ENCODE data around the gene PARP2.

PARP2 gene

DNA sequence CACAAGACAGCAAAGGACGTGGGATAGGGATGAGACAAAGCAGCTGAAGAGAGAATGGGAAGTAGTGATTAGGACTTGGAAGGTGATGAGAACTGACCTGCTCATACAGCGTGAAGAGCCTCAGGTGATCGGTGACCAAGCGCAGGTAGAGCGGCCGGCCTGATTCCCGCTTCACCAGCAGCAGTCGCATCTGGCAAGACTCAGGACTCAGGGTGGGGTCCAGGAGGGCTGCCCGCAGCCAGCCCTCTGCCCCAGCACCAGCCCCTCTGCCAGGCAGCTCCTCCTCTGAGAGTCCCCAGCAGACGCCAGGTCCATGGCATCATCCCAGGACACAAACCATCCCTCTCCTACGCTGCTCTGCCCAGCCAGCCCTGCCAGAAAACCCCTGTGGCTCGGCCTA, 39.1 kb downstream of the PARP2 start:
- Histone ChIP-seq H2BK15ac (replicated peaks; ENCODE audit: low read depth) (no peak overlapping the region), H3K4me1 (ENCODE audit: control insufficient read depth, low read depth, low read length) (no peaks in the 10 kb centered on the region), H4K5ac (ENCODE audit: low read length) (no peak overlapping the region), H3K56ac (ENCODE audit: low read length) (no peak overlapping the region), H2AK5ac (ENCODE audit: low read length) (no peak overlapping the region), H3K4me3 (ENCODE audit: low read length) (no peak overlapping the region), H3K23ac (ENCODE audit: low read length) (no peak overlapping the region), H3K4me2 (ENCODE audit: low read length) (no peak overlapping the region), H3K36me3 (ENCODE audit: control insufficient read depth, insufficient read depth, low read length) (peaks cover 17% of the 10 kb centered on the region), H2BK120ac (ENCODE audit: low read depth, low read length) (no peak overlapping the region), H2BK5ac (ENCODE audit: low read length) (no peak overlapping the region), H3K79me1 (ENCODE audit: low read length) (no peaks in the 10 kb centered on the region), H3K4ac (ENCODE audit: low read depth, low read length) (no peak overlapping the region), H3K27ac (ENCODE audit: low read depth, low read length) (no peak overlapping the region), H4K8ac (ENCODE audit: low read depth, low read length) (no peak overlapping the region), H3K79me2 (ENCODE audit: control insufficient read depth, insufficient read depth, low read length) (no peaks in the 10 kb centered on the region), H3K27me3 (ENCODE audit: insufficient read depth, low read length, poor library complexity) (no peaks in the 10 kb centered on the region), H3K18ac (ENCODE audit: low read length) (no peak overlapping the region), H3K9ac (ENCODE audit: low read length) (no peak overlapping the region)
- no CpG with 5 or more reads among the region's 12 CpGs for WGBS (ENCODE audit: extremely low coverage, insufficient coverage, low lambda C conversion rate)
- DNase-seq = no peak

DNA sequence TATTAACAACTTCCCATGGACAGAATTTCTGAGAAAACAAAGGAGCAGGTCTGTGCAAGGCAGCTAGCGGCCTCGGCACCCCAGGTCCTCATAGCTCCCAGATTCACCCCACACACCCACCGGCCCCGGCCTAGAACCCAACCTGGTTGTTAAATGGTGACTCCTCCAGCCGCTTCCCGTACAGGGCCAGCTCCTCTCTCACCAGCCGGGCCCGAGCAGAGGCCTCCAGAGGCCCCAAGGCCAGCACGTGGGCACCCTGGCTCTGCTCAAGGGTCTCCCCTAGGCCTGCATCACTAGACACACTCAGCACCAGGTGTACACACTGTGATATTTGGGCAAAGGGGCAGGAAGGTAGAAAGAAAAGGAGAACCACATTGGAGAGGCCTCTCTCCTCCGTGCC, 39.6 kb downstream of the PARP2 start:
- Histone ChIP-seq H2BK120ac (ENCODE audit: low read depth, low read length) (no peak overlapping the region), H2AK5ac (ENCODE audit: low read length) (no peak overlapping the region), H4K5ac (ENCODE audit: low read length) (no peak overlapping the region), H3K9ac (ENCODE audit: low read length) (no peak overlapping the region), H3K27ac (ENCODE audit: low read depth, low read length) (no peak overlapping the region), H2BK15ac (replicated peaks; ENCODE audit: low read depth) (no peak overlapping the region), H3K4me2 (ENCODE audit: low read length) (no peak overlapping the region), H3K23ac (ENCODE audit: low read length) (no peak overlapping the region), H3K27me3 (ENCODE audit: insufficient read depth, low read length, poor library complexity) (no peaks in the 10 kb centered on the region), H3K4me1 (ENCODE audit: control insufficient read depth, low read depth, low read length) (no peaks in the 10 kb centered on the region), H4K8ac (ENCODE audit: low read depth, low read length) (no peak overlapping the region), H3K56ac (ENCODE audit: low read length) (no peak overlapping the region), H3K4me3 (ENCODE audit: low read length) (no peak overlapping the region), H3K18ac (ENCODE audit: low read length) (no peak overlapping the region), H3K79me2 (ENCODE audit: control insufficient read depth, insufficient read depth, low read length) (no peaks in the 10 kb centered on the region), H2BK5ac (ENCODE audit: low read length) (no peak overlapping the region), H3K79me1 (ENCODE audit: low read length) (no peaks in the 10 kb centered on the region), H3K36me3 (ENCODE audit: control insufficient read depth, insufficient read depth, low read length) (peaks cover 17% of the 10 kb centered on the region), H3K4ac (ENCODE audit: low read depth, low read length) (no peak overlapping the region)
- DNase-seq = no peak
- no CpG with 5 or more reads among the region's 10 CpGs for WGBS (ENCODE audit: extremely low coverage, insufficient coverage, low lambda C conversion rate)

DNA sequence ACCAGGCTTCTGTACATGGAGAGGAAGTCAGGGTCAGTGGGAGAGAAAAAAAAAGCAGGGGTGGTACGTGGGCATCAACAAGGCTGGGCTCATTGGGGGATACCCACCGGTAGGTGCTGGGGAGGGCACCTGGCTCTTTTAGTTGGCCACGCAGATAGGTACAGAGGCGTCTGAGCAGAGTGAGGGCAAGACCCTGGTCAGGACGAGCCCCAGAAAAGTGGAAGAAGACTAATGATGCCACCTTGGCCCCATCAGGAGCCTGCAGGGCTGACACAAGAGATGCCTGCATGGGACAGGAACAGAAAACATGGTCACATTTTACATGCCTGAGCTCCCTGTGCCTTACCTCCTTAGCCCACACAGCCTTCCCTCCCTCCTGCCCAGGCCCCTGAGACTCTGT, 40.2 kb downstream of the PARP2 start:
- no peaks in the 10 kb centered on the region for H3K79me2 ChIP-seq (ENCODE audit: control insufficient read depth, insufficient read depth, low read length)
- no peaks in the 10 kb centered on the region for H3K4me1 ChIP-seq (ENCODE audit: control insufficient read depth, low read depth, low read length)
- H2BK5ac ChIP-seq (ENCODE audit: low read length) = no peak overlapping the region
- H2BK15ac ChIP-seq (replicated peaks; ENCODE audit: low read depth) = no peak overlapping the region
- H3K36me3 ChIP-seq (ENCODE audit: control insufficient read depth, insufficient read depth, low read length) = peaks cover 17% of the 10 kb centered on the region
- no peak overlapping the region for H4K8ac ChIP-seq (ENCODE audit: low read depth, low read length)
- no peak overlapping the region for H3K56ac ChIP-seq (ENCODE audit: low read length)
- H4K5ac ChIP-seq (ENCODE audit: low read length) = no peak overlapping the region
- no CpG with 5 or more reads among the region's 5 CpGs for WGBS (ENCODE audit: extremely low coverage, insufficient coverage, low lambda C conversion rate)
- no peak overlapping the region for H3K18ac ChIP-seq (ENCODE audit: low read length)
- H2BK120ac ChIP-seq (ENCODE audit: low read depth, low read length) = no peak overlapping the region
- H2AK5ac ChIP-seq (ENCODE audit: low read length) = no peak overlapping the region
- no peak for DNase-seq
- H3K4me3 ChIP-seq (ENCODE audit: low read length) = no peak overlapping the region
- H3K4me2 ChIP-seq (ENCODE audit: low read length) = no peak overlapping the region
- no peaks in the 10 kb centered on the region for H3K27me3 ChIP-seq (ENCODE audit: insufficient read depth, low read length, poor library complexity)
- no peak overlapping the region for H3K23ac ChIP-seq (ENCODE audit: low read length)
- no peak overlapping the region for H3K4ac ChIP-seq (ENCODE audit: low read depth, low read length)
- no peak overlapping the region for H3K27ac ChIP-seq (ENCODE audit: low read depth, low read length)
- no peaks in the 10 kb centered on the region for H3K79me1 ChIP-seq (ENCODE audit: low read length)
- no peak overlapping the region for H3K9ac ChIP-seq (ENCODE audit: low read length)

DNA sequence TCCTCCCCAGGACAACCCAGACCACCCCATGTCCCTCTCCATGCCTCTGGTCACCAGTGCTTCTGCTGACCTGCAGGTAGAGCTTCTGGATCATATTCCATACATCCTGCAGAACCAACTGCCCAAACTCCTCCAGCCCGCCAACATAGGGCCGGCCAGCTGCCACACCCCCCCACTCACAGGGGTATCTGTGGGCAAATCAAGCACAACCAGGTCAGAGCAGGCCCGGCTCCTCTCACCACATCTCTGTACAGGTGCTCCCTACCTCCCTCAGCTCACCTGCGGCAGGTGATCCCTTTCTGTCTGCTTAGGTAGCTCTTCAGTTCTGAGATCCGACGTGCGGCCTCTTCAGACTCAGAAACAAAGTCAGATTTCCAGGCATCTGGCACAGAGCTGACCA, 40.9 kb downstream of the PARP2 start:
- Histone ChIP-seq H4K5ac (ENCODE audit: low read length) (no peak overlapping the region), H3K27ac (ENCODE audit: low read depth, low read length) (no peak overlapping the region), H2BK5ac (ENCODE audit: low read length) (no peak overlapping the region), H3K4me1 (ENCODE audit: control insufficient read depth, low read depth, low read length) (no peaks in the 10 kb centered on the region), H3K27me3 (ENCODE audit: insufficient read depth, low read length, poor library complexity) (no peaks in the 10 kb centered on the region), H3K18ac (ENCODE audit: low read length) (no peak overlapping the region), H3K36me3 (ENCODE audit: control insufficient read depth, insufficient read depth, low read length) (peaks cover 18% of the 10 kb centered on the region), H2AK5ac (ENCODE audit: low read length) (no peak overlapping the region), H2BK15ac (replicated peaks; ENCODE audit: low read depth) (no peak overlapping the region), H3K79me1 (ENCODE audit: low read length) (no peaks in the 10 kb centered on the region), H2BK120ac (ENCODE audit: low read depth, low read length) (no peak overlapping the region), H3K4me2 (ENCODE audit: low read length) (no peak overlapping the region), H3K56ac (ENCODE audit: low read length) (no peak overlapping the region), H3K79me2 (ENCODE audit: control insufficient read depth, insufficient read depth, low read length) (no peaks in the 10 kb centered on the region), H3K4me3 (ENCODE audit: low read length) (no peak overlapping the region), H4K8ac (ENCODE audit: low read depth, low read length) (no peak overlapping the region), H3K23ac (ENCODE audit: low read length) (no peak overlapping the region), H3K4ac (ENCODE audit: low read depth, low read length) (no peak overlapping the region), H3K9ac (ENCODE audit: low read length) (no peak overlapping the region)
- no CpG with 5 or more reads among the region's 7 CpGs for WGBS (ENCODE audit: extremely low coverage, insufficient coverage, low lambda C conversion rate)
- DNase-seq = no peak

DNA sequence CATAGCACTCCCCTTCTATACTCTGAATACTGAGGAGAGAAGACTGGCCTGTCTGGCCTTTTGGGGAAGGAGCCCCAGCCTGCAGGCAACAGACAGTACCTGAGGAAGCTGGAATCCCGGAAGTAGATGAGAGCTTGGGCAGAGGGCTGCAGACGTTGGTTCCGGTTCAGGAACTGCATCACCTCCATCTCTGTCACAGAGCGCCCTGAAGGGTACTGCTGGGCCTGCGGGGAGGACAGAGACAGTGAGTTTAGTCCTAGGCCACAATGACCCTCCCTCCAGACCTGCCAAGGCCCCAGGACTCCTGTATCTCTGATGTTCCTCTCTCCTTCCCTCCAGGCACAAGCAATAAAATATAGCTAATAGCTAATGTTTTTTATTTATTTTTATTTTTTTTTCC, 41.5 kb downstream of the PARP2 start:
- DNase-seq = no peak
- Histone ChIP-seq H3K9ac (ENCODE audit: low read length) (no peak overlapping the region), H3K18ac (ENCODE audit: low read length) (no peak overlapping the region), H3K27me3 (ENCODE audit: insufficient read depth, low read length, poor library complexity) (no peaks in the 10 kb centered on the region), H3K36me3 (ENCODE audit: control insufficient read depth, insufficient read depth, low read length) (peaks cover 16% of the 10 kb centered on the region), H2BK5ac (ENCODE audit: low read length) (no peak overlapping the region), H3K79me2 (ENCODE audit: control insufficient read depth, insufficient read depth, low read length) (no peaks in the 10 kb centered on the region), H4K5ac (ENCODE audit: low read length) (no peak overlapping the region), H3K4me1 (ENCODE audit: control insufficient read depth, low read depth, low read length) (no peaks in the 10 kb centered on the region), H3K56ac (ENCODE audit: low read length) (no peak overlapping the region), H3K23ac (ENCODE audit: low read length) (no peak overlapping the region), H2BK15ac (replicated peaks; ENCODE audit: low read depth) (no peak overlapping the region), H3K27ac (ENCODE audit: low read depth, low read length) (no peak overlapping the region), H3K4me3 (ENCODE audit: low read length) (no peak overlapping the region), H2BK120ac (ENCODE audit: low read depth, low read length) (no peak overlapping the region), H3K79me1 (ENCODE audit: low read length) (no peaks in the 10 kb centered on the region), H3K4me2 (ENCODE audit: low read length) (no peak overlapping the region), H4K8ac (ENCODE audit: low read depth, low read length) (no peak overlapping the region), H2AK5ac (ENCODE audit: low read length) (no peak overlapping the region), H3K4ac (ENCODE audit: low read depth, low read length) (no peak overlapping the region)
- no CpG with 5 or more reads among the region's 5 CpGs for WGBS (ENCODE audit: extremely low coverage, insufficient coverage, low lambda C conversion rate)

DNA sequence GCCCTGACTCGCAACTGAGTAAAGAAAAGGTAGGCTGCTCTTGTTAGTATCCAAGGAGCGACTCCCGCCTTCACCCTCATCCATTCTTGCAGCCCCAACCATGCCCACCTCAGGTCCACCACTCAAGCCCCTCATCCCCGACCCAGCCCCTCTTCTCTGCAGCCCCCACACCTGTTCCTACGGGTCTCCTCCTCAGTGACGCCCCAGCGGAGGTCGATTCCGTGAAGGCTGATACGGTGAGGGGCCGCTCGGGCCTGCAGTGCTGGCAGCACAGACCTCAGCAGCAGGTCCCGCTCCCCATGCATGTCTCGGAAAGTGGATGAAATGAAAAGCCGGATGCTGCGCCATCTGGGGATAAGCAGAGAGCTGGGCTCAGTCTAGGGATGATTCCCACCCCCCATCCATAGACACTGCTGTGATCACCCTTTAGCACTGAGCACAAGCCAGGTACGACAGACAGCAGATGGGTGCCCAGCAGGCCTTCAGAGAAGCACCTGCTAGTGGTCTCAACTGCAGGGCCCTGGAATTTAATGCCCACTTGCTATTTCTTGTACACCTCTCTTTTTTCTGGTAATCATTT, 42.9 kb downstream of the PARP2 start:
- Histone ChIP-seq H2BK120ac (ENCODE audit: low read depth, low read length) (no peak overlapping the region), H3K4ac (ENCODE audit: low read depth, low read length) (no peak overlapping the region), H3K18ac (ENCODE audit: low read length) (no peak overlapping the region), H3K4me2 (ENCODE audit: low read length) (no peak overlapping the region), H3K27ac (ENCODE audit: low read depth, low read length) (no peak overlapping the region), H2BK15ac (replicated peaks; ENCODE audit: low read depth) (no peak overlapping the region), H3K4me1 (ENCODE audit: control insufficient read depth, low read depth, low read length) (no peaks in the 10 kb centered on the region), H3K36me3 (ENCODE audit: control insufficient read depth, insufficient read depth, low read length) (peaks cover 14% of the 10 kb centered on the region), H2AK5ac (ENCODE audit: low read length) (no peak overlapping the region), H3K56ac (ENCODE audit: low read length) (no peak overlapping the region), H4K8ac (ENCODE audit: low read depth, low read length) (no peak overlapping the region), H3K79me1 (ENCODE audit: low read length) (no peaks in the 10 kb centered on the region), H3K4me3 (ENCODE audit: low read length) (no peak overlapping the region), H3K27me3 (ENCODE audit: insufficient read depth, low read length, poor library complexity) (no peaks in the 10 kb centered on the region), H3K79me2 (ENCODE audit: control insufficient read depth, insufficient read depth, low read length) (no peaks in the 10 kb centered on the region), H3K23ac (ENCODE audit: low read length) (no peak overlapping the region), H2BK5ac (ENCODE audit: low read length) (no peak overlapping the region), H4K5ac (ENCODE audit: low read length) (no peak overlapping the region), H3K9ac (ENCODE audit: low read length) (no peak overlapping the region)
- WGBS (ENCODE audit: extremely low coverage, insufficient coverage, low lambda C conversion rate) = no CpG with 5 or more reads among the region's 17 CpGs
- no peak for DNase-seq

Measured in mesendoderm (in vitro differentiated cells).